OCI-LY3 (cell line): ENCODE measurements around the gene GPC3.
"Not testable (repeated sequence)": the region's sequence is repeated elsewhere in the genome, so short reads cannot be mapped to it uniquely, and the experiment has no call there.

Experiments
- H2AFZ ChIP-seq: fragments of 200-600, 300-600 bp; shearing (Covaris generic); 2 replicates; pipeline ENCODE4 v1.6.0; 2014; ENCODE audit warnings: antibody characterized with exemption, low read depth, low read length
- H3K27ac ChIP-seq: fragments of 200-600, 300-600 bp; sonication (generic); 2 replicates; pipeline ENCODE4 v1.5.1; 2014; ENCODE audit warnings: mild to moderate bottlenecking, low read length, moderate library complexity, mixed read lengths
- H3K27me3 ChIP-seq: fragments of 200-600, 300-600 bp; sonication (generic); 2 replicates; pipeline ENCODE4 v1.6.1; 2014; ENCODE audit warnings: low read depth, low read length, mixed read lengths
- H3K36me3 ChIP-seq: fragments of 200-600, 300-600 bp; sonication (generic); replicated peaks from 2 replicates; pipeline ENCODE3; 2014; ENCODE audit warnings: low read depth, low read length, mixed read lengths
- H3K4me1 ChIP-seq: fragments of 300-600, 200-600 bp; sonication (generic); 2 replicates; pipeline ENCODE4 v1.6.1; 2014; ENCODE audit warnings: low read length, mixed read lengths
- H3K4me2 ChIP-seq: fragments of 200-600, 300-600 bp; sonication (generic); 2 replicates; pipeline ENCODE4 v1.6.1; 2014; ENCODE audit warnings: low read length, mixed read lengths
- H3K4me3 ChIP-seq: fragments of 300-600, 200-600 bp; sonication (generic); 2 replicates; pipeline ENCODE4 v1.5.1; 2014; ENCODE audit warnings: antibody characterized with exemption, mild to moderate bottlenecking, low read length, moderate library complexity
- H3K79me2 ChIP-seq: fragments of 300-600, 200-600 bp; shearing (Covaris generic); 2 replicates; pipeline ENCODE4 v1.6.1; 2014; ENCODE audit warnings: mild to moderate bottlenecking, low read length, mixed read lengths
- H3K9ac ChIP-seq: fragments of 300-600, 200-600 bp; shearing (Covaris generic); 2 replicates; pipeline ENCODE4 v1.6.0; 2014; ENCODE audit warnings: mild to moderate bottlenecking, low read length, moderate library complexity
- H3K9me3 ChIP-seq: fragments of 200-600, 300-600 bp; shearing (Covaris generic); 2 replicates; pipeline ENCODE4 v1.6.1; 2014; ENCODE audit warnings: low read length, mixed read lengths; ENCODE audit not compliant: insufficient read depth
- H4K20me1 ChIP-seq: fragments of 200-600, 300-600 bp; sonication (generic); 2 replicates; pipeline ENCODE4 v1.6.1; 2016; ENCODE audit warnings: low read length, mixed read lengths; ENCODE audit not compliant: insufficient read depth
- CTCF ChIP-seq: fragments of 200-600, 300-600 bp; sonication (generic); IDR thresholded peaks from 2 replicates; pipeline ENCODE4 v1.5.1; 2014; ENCODE audit warnings: antibody characterized with exemption, low read length, low read depth
- EZH2phosphoT487 ChIP-seq: fragments of 200-600 bp; shearing (Covaris generic); IDR thresholded peaks from 2 replicates; pipeline ENCODE4 v1.6.1; 2018; ENCODE audit warnings: antibody characterized with exemption, mixed run types, low read depth

GPC3 gene

DNA sequence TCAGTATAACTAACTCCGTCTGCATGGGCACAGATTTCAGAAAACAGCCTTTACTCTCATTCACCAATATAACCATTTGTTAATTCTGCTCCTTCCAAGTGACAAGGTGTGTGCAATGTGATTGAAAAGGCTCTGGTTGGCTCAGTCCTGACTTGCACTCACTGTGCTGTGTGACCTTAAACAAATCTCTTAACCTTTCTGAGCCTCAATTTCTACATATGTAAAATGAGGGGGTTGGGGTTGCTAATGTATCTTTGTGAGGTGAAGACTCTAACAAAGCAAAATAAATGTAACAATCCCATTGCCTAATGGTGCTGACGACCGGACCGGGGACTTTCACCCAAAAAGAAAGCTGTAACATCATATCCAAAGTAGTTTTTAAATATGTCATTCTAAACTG, 457.6 kb downstream of the GPC3 start:
- no peak overlapping the region for H3K4me2 ChIP-seq
- H3K4me3 ChIP-seq, result no peak overlapping the region
- no peaks in the 10 kb centered on the region for H3K36me3 ChIP-seq
- no peak overlapping the region for H3K27ac ChIP-seq
- H3K9me3 ChIP-seq, result no peaks in the 10 kb centered on the region
- H3K27me3 ChIP-seq, result no peaks in the 10 kb centered on the region
- no peaks in the 10 kb centered on the region for H4K20me1 ChIP-seq
- H3K79me2 ChIP-seq, result no peaks in the 10 kb centered on the region
- no peaks in the 10 kb centered on the region for H3K4me1 ChIP-seq
- H3K9ac ChIP-seq, result no peak overlapping the region
- TF ChIP-seq CTCF (no peak), EZH2phosphoT487 (no peak)
- no peak overlapping the region for H2AFZ ChIP-seq

DNA sequence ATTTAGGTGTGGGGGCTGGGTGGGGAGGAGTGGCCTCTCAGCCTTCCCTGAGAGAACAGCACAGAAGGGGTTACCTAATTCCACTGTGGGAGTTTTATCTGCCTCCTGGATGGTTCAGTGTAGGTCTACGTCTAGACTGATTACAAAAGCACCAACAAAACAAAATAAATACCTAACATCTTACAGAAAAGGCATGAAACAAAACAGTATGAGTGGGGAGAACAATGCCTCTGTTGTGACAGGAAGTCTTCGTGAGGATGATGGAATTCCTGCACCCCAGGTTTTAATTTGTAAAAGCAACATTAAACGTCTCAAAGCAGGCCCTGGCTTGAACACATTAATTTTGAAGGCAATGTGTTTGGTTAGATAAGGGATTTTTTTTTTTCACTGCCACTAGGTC, 458.0 kb downstream of the GPC3 start:
- Histone ChIP-seq H3K27ac (no peak overlapping the region), H4K20me1 (no peaks in the 10 kb centered on the region), H3K9me3 (no peaks in the 10 kb centered on the region), H3K4me1 (no peaks in the 10 kb centered on the region), H3K4me2 (no peak overlapping the region), H3K79me2 (no peaks in the 10 kb centered on the region), H3K9ac (no peak overlapping the region), H2AFZ (no peak overlapping the region), H3K4me3 (no peak overlapping the region), H3K36me3 (no peaks in the 10 kb centered on the region), H3K27me3 (no peaks in the 10 kb centered on the region)
- TF ChIP-seq EZH2phosphoT487 (no peak), CTCF (no peak)

GRCh38 chrX:133526773-133527172, 458.6 kb downstream of the GPC3 start:
- H3K27ac ChIP-seq, H3K27me3 ChIP-seq, H3K9me3 ChIP-seq, H3K4me3 ChIP-seq, H3K4me1 ChIP-seq, H3K9ac ChIP-seq, H3K79me2 ChIP-seq, H3K36me3 ChIP-seq, H3K4me2 ChIP-seq, H4K20me1 ChIP-seq, H2AFZ ChIP-seq: not testable (repeated sequence)

GRCh38 chrX:133523526-133523925, 461.9 kb downstream of the GPC3 start:
- no peaks in the 10 kb centered on the region for H3K79me2 ChIP-seq
- no peak overlapping the region for H3K9ac ChIP-seq
- H3K4me2 ChIP-seq, result no peak overlapping the region
- no peak overlapping the region for H3K4me3 ChIP-seq
- no peaks in the 10 kb centered on the region for H3K27me3 ChIP-seq
- no peaks in the 10 kb centered on the region for H3K36me3 ChIP-seq
- H3K4me1 ChIP-seq, result no peaks in the 10 kb centered on the region
- no peak overlapping the region for H3K27ac ChIP-seq
- TF ChIP-seq EZH2phosphoT487 (no peak), CTCF (no peak)
- no peaks in the 10 kb centered on the region for H4K20me1 ChIP-seq
- no peak overlapping the region for H2AFZ ChIP-seq
- no peaks in the 10 kb centered on the region for H3K9me3 ChIP-seq

- no peaks in the 10 kb centered on the region for H3K36me3 ChIP-seq
- H3K79me2 ChIP-seq, result no peaks in the 10 kb centered on the region
- H3K4me3 ChIP-seq, result no peak overlapping the region
- no peak overlapping the region for H3K27ac ChIP-seq
- H3K4me2 ChIP-seq, result no peak overlapping the region
- H3K27me3 ChIP-seq, result no peaks in the 10 kb centered on the region
- H3K4me1 ChIP-seq, result no peaks in the 10 kb centered on the region
- no peaks in the 10 kb centered on the region for H3K9me3 ChIP-seq
- H4K20me1 ChIP-seq, result no peaks in the 10 kb centered on the region
- TF ChIP-seq EZH2phosphoT487 (no peak), CTCF (no peak)
- H3K9ac ChIP-seq, result no peak overlapping the region
- H2AFZ ChIP-seq, result no peak overlapping the region
Measured at GRCh38 chrX:133523081-133523487, 462.3 kb downstream of the GPC3 start.
